Stimulated activated CD8-positive, alpha-beta memory T cell treated with anti-CD3 and anti-CD28 coated beads, Interleukin-15, amount 100 ng/mL, for 1 hour (primary cell): ENCODE measurements around the gene PRSS56.
A peak's percentile ranks its signal among the peaks of the same experiment; 100 is the strongest.
"Not testable (repeated sequence)": the region's sequence is repeated elsewhere in the genome, so short reads cannot be mapped to it uniquely, and the experiment has no call there.

Experiments used
- DNase-seq: peaks from one replicate; pipeline ENCODE4 v3.0.0-alpha.2; 2020; ENCODE audit warnings: low read depth

PRSS56 gene

GRCh38 chr2:232541961-232542714 is 21.9 kb downstream of the PRSS56 start:
- DNase-seq: no peak

GRCh38 chr2:232542715-232543467 is 22.7 kb downstream of the PRSS56 start:
- DNase-seq: no peak

- no peak for DNase-seq
Measured at GRCh38 chr2:232543491-232543890, 23.3 kb downstream of the PRSS56 start.

GRCh38 chr2:232543928-232544631 is 23.9 kb downstream of the PRSS56 start:
- no peak for DNase-seq

- no peak for DNase-seq
Measured at GRCh38 chr2:232544674-232545073, 24.5 kb downstream of the PRSS56 start.

DNA sequence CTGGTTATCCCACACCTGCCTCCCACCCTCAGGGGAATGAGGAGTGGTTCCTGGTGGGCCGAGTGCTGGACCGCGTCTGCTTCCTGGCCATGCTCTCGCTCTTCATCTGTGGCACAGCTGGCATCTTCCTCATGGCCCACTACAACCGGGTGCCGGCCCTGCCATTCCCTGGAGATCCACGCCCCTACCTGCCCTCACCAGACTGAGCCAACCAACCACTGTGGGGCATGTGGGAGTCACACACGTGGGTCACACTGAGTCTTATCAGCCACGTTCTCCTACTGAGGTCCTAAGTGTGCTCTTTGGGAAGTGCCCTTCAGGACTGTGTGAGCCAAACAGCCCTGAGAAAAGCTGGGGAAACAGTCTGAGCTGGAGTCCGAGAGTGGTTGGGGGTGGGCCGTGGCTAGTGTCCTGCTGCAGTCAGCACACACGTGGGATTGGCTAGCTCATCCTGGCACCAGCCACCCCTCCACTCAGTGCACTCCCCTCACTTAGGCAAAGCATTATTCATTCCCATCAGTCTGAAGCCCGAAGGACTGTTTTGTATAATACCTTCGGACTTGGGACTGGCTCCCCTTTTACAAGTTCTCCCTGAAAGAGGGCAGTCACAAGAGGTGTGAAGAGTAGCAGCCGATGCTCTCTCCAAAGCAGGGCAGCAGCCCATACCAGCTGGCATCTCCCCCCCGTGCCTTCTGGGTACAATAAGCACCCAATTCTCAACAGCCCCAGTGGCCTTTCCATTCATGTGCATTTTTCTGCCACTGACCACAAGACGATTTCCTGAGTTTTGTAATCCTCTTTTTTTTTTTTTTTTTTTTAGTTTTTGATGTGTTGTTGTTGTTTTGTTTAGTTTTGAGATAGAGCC is 25.6 kb downstream of the PRSS56 start:
- DNase-seq: no peak

DNA sequence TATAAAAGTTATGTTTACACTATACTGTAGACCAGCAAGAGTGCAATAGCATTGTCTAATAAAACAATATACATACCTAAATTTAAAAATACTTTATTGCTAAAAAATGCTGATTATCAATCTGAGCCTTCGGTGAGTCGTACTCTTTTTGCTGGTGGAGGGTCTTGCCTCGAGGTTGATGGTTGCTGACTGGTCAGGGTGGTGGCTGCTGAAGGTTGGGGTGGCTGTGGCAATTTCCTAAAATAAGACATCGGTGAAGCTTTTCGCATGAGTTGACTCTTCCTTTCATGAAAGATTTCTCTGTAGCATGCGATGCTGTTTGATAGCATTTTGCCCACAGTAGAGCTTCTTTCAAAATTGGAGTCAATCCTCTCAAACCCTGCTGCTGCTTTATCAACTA is 27.8 kb downstream of the PRSS56 start:
- no peak for DNase-seq

GRCh38 chr2:232549655-232550353 is 29.6 kb downstream of the PRSS56 start:
- no peak for DNase-seq

DNA sequence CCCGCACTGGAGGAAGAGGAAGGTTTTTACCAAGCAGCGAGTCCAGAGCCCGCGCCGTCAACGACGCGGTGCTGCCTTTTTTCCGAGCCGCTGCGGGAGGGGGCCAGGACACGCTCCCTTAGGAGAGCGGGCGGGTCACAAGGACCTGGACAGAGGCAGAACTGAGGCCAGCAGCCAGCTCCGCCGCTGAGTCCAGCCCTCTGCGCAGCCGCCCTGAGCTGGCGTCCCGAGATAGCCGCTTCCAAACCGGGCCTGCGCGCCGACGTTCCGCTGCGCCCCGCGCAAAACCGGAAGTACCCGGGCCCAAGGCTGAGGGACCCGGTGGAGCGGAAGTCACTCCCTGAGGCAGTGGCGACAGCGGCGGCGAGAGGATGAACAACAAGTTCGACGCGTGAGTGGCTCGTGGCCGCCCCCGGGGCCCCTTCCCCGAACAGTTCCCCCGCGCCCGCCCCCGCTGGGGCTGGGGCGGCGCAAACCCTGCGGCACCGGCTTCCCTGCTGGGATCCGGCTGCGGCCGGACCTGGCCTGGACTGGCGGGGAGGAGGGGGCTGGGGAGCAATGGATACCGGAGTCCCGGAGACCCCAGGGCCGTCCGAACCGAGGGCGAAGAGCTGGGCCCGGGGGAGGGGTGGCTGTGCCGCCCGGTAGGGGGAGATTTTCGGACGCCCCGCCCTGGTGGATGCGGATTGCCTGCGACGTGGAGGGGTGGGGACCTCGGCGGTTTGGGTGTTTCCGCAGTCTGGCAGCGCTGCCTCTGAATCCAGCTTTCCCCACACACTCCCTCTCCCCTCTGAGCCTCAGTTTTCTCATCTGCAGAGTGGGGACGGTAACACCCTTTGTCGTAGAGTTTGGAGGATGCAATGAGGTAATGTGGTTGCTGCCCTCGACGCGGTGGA is 30.4 kb downstream of the PRSS56 start, which contains the start of the genes EIF4E2 and TIGD1:
Gene EIF4E2 (plus strand): TSS at position 336 of the 896 bp plus-strand sequence. CDS start 36 bp downstream, at position 372.
Gene TIGD1 (minus strand): TSS at position 204 of the 896 bp plus-strand sequence. CDS start 675 bp downstream, outside the sequence.
- peak; percentile 80 for DNase-seq

DNA sequence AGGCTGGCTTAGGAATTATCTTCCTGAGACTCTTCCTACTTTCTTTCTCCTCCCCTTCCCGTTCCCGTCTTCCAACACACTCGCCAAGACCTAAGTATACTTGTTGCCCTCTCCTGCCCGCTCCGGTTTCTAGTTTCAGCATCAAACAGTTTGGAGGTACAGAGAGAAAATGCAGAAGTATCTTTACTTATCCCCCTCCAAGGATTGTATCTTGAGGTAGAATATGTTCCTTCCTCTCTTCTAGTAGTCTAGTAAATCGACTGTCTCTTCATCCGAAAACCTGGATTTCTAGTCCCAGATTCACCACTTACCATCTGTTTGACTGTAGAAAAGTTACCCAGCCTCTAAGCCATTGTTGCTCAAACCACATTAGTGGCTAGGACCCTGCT is 31.1 kb downstream of the PRSS56 start:
- DNase-seq: no peak

- DNase-seq: no peak
Measured at GRCh38 chr2:232551776-232552175, 31.6 kb downstream of the PRSS56 start.

- no peak for DNase-seq
Measured at GRCh38 chr2:232556426-232556825, 36.2 kb downstream of the PRSS56 start.

GRCh38 chr2:232562515-232563151 is 42.4 kb downstream of the PRSS56 start:
- DNase-seq: no peak

DNA sequence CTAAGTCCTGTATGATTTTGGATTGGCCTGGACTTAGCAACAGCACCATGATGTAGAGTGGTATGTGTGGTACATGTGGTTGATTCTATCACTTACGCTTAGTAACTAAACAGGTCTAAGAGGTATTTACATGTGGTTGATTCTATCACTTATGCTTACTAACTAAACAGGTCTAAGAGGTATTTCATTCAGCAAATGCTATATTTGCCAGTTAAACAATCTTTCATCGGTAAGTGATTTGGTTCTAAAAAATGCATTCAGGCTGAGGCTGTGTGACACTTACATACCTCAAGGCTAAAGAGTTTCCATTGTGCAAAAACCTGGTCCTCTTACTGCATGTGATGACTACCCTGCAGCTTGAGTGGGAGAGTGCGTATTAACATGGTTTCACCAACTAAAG is 43.4 kb downstream of the PRSS56 start:
- DNase-seq: no peak

DNA sequence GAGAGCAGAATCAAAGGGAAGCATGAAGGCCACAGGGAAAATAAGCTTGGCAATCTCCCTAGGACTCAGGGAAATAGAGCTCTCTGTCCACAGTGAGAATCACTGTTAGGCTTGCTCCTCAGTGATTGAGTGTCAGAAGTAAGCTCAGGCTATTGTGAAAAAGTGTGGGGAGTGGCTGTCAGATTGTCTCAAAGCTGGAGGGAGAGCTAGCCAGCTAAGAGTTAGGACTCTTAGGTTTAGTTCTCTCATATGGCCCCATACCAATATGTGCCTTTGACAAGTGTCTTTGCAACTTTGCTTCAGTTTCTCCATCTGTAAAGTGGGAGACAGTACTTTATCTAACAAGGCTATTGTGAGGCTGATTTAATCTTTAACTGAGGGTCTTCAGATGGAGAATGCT is 47.5 kb downstream of the PRSS56 start:
- DNase-seq: no peak

DNA sequence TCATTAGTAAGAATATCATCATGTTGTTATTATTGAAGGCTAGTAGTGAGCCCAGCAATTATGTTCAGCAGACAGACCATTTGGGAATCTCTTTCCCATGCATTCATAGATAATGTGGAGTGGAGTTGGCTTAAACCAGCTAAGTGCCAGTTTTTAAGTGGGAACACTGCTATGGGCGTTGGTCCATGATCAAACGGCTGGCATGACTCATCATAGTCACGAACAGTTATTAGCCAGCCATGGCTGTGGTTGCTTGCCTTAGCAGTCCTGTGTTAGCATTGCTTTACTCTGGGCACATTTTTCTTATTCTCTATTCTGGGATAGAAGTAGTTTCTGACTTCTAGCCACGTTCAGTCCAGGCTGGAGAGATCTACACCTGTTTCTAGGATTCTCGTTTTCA is 48.0 kb downstream of the PRSS56 start:
- DNase-seq: no peak

- no peak for DNase-seq
Measured at GRCh38 chr2:232569541-232569940, 49.4 kb downstream of the PRSS56 start.

DNA sequence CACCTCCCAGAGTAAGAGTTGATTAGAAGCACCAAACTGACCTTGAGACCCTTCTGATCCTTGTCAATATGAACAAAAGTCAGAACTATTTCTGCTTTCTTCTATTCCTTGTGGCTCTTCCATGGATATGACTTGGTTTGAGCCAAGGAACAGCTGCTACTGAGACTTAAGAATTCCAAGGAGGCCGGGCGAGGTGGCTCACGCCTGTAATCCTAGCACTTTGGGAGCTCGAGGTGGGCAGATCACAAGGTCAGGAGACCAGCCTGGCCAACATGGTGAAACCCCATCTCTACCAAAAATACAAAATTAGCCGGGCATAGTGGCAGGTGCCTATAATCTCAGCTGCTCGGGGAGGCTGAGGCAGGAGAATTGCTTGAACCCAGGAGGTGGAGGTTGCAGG is 50.3 kb downstream of the PRSS56 start:
- DNase-seq: not testable (repeated sequence)

- no peak for DNase-seq
Measured at GRCh38 chr2:232571026-232571474, 50.9 kb downstream of the PRSS56 start.
